ENCODE results near the gene CRTAC1.

CRTAC1 gene

DNA sequence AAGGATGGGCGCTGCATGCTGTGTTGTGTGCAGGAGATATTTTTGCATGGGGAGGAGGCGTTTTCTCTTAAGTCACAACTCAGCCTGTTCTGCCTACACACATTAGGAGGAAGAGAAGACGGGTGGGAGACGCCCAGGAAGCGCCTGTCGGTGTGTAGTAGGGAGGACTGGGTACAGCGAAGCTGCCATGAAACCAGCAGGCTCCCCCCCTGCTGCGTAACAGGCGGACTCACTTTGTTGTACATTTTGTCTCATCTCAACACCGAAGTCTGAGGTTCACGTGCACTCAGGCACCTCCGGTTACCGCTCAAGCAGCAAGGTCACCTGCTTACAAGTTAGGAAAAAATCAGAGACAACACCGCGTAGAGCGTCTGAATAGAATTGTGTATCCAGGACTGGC lies 56.3 kb downstream of the CRTAC1 start:
- DNase-seq, result no peak

DNA sequence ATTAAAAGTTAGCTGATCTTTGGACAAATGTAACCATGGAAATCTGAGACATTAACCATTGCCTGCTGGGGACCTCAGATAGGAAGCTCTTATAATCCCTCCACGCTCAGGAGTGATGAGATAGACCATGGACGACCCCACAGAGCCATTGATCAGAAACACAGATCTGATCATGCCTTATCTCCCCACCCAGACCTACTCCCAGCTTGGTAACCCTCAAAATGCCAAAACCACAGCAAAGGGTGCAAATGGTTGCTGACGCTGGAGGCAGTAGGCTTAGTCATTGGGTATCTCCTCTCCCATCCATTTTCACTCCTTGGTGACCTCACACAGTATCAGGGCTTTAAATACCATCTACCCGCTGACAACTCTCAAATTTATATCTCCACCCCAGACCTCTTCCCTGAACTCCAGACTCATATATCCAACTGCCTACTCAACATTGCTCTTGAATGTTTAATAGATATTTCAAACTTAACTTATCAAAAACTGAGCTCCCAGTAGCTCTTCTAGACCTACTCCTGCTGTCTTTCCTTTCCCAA lies 60.8 kb downstream of the CRTAC1 start:
- DNase-seq, result no peak

DNA sequence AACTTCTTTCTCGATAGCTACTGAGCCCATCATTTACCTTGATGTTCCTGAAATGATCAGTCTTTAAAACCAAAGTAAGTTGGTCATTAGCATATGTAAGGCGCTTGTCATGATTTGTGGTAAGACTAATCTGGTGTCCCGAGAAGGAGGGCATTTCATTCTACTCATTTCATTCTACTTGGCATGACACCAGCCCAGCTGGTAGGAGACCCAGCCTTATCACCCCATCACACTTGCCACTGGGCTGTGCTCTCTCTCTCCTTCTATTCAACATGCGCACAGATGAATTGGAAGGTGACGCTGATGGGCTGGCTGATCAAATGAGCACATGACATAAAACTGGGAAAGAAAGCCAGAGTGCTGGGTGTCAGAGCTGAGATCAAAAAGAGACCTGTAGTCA lies 65.7 kb downstream of the CRTAC1 start:
- no peak for DNase-seq

GRCh38 chr10:97961945-97962344 lies 68.5 kb downstream of the CRTAC1 start:
- DNase-seq, result no peak

DNA sequence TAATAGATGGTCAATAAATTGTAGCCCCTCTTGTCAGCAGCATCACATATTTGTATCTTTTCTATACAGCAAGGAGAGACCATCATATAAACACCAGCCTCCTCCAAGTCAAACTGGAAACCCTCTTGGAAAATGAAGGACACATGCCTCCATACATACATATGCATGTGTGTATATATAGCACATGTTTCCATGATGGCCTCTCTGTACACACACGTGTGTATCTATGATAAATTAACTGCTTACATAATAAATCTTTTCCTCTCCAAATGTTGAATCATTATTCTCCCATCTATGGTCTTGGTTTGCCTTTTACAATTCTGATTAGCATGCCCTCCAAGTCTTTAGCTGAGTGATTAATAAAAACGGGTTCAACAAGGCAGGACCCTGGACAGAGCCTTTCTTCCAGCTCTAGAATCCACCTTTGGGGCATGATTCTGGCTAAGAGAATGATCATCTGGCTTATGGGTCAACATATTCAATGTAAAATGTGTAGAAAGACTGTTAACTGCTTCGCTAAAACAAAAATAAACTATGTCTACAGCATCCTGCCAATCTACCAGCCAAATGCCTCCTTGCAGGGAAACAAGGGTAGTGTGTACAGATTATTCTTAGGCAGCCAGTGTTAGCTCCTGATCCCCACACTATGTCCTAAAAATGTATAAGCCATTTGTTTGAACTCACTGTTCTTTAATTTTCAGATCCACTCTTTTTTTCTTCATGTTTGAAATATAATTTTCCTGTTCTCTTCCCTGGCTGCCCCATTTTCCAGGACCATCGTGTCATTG lies 70.0 kb downstream of the CRTAC1 start:
- DNase-seq, result no peak

DNA sequence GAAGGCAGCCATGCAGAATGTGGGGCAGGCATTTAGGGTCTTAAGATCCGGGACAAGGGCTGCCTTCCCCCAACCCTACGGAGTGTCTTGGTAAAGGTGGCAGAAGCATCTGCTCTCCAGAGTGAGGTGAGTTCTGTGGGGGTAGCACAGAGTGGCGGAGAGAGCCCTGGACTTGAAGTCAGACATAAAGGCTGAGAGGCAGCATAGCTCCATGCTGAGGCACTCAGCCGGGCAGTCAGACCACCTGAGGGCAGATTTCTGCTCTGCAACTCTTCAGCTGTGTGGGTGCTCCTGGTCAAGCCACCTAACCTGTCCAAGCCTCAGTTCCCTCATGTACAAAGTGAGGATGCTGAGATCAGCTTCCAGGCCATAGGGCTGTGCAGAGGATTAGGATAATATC lies 81.0 kb downstream of the CRTAC1 start:
- no peak for DNase-seq

DNA sequence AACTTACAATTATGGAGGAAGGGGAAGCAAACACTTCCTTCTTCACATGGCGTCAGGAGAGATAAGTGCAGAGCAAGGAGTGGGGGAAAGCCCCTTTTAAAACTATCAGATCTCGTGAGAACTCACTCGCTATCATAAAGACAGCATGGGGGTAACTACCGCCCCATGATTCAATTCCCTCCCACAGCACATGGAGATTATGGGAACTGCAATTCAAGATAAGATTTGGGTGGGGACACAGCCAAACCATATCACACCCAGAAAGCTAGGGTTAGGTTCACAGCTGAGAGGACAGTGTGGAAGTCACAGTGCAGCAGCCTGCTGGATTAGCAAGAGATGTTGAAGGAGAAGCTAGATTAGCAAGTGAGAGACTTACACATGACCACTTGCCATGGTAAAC lies 81.6 kb downstream of the CRTAC1 start:
- DNase-seq, result no peak

DNA sequence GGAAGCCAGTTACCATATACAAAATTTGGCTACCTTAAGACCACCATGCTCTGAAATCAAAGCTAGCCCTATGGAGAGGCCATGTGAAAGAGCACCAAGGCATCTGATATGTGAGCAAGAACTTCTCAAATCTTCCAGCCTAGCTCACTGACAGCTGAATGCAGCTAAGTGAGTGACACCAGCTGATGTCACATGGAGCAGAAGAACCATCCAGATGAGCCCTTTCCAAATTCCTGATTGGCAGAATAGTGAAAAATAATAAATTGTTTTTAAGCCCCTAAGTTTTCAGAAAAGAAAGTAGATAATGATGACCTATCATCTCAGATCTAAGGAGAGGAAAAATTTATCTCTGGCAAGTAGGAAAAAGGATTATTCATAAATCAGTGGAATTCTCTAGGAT lies 85.6 kb downstream of the CRTAC1 start:
- DNase-seq, result no peak

DNA sequence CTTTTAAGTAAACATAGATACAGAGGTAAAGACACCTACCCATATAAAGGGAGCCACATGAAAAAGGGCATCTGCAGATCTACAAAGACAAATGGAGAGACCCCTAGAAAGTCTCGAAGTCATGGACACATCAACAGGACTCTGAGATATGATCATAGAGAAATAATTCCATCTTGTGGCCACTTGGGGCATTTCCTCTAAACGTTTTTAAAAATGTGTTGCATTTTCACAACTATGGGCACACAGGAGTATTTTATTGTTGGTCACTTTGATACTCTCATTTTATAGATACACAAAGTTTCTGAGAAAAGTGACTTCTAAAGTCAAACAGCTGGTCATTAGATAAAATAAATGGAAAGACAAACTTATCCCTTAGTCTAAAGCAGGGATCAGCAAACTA lies 87.1 kb downstream of the CRTAC1 start:
- no peak for DNase-seq

DNA sequence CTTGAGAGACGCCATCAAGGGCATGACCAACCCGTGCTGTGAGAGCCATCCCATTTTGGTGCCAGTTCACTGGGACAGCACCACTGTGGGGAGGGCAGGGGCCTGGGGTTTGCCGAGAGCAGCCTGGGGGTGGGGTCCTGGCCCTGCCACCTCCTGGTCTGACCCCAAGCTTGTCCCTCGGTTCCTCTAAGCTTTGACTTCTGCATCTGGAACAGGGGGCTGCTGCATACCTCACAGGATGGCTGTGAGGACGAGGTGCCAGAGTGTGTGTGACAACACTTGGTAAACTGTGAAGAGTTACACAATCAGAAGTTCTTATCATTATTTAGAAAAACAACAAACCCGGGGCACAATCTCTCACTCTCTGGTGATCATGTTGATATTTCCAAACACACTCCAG lies 89.9 kb downstream of the CRTAC1 start:
- no peak for DNase-seq

DNA sequence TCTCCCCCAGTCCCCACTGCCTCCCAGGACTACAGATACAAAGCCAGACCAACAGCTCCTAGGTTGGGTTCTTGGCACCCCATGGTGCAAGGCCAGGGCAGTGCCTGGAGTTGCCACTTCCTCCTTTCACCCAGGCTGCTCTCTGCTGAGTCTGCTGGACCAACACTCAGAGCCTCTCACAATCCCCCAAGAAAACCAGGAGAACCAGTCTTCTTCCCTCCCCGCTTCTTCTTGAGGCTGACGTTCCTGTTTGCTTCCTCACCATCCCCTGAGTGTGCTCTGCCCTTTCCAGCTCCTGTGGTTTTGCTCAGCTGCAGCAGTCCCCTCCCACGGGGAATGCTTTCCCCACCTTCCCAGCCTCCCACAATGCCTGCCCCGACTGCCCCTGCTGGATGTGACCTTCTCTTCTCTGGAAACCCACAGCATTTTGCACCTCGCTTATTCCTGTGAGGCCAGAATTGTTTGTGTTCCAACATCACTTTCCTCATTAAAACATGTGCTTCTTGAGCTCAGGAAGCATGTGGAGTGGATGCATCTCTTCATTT lies 90.9 kb downstream of the CRTAC1 start:
- DNase-seq, result no peak

DNA sequence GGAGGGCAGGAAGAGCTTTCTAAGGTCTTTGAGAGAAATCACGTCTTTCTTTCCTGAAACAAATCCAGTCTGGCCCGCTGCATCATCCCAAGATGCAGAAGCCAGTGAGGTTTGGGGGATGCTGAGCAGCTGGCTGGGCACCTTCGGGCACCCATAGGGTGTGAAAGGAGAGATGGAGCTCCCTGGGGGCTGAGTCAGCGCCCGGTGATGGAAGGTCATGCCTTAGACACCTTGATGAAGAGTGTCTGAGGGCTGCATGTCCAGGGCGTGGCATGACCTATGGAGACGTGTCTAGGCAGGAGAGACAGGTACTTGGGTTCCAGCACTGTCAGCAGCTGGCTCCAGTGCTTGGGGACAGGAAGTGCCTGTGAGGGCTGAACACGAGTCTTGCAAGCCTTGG lies 92.5 kb downstream of the CRTAC1 start:
- DNase-seq, result no peak

DNA sequence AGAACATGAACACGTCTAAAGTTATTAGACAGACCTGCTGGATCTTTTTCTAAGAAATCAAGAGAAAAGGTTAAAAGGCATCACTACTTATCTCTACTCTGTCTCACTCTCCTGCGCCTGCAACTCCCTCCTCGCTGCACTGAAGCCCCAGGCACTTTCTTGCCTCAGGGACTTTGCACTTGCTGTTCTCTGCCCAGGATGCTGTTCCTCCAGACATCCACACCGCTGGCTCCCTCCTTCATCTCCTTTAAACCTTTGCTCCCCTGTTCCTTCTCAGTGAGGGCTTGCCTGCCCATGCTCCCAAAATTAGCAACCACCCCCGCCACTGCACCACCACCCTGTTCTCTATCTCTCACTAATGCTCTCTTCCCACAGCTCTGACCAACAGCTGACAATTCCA lies 93.4 kb downstream of the CRTAC1 start:
- DNase-seq, result no peak

GRCh38 chr10:97936126-97936525 lies 94.3 kb downstream of the CRTAC1 start:
- no peak for DNase-seq

GRCh38 chr10:97932932-97933530 lies 97.4 kb downstream of the CRTAC1 start:
- DNase-seq, result no peak

- DNase-seq, result no peak
These were observed 99.4 kb downstream of the CRTAC1 start for GRCh38 chr10:97931041-97931440.

DNA sequence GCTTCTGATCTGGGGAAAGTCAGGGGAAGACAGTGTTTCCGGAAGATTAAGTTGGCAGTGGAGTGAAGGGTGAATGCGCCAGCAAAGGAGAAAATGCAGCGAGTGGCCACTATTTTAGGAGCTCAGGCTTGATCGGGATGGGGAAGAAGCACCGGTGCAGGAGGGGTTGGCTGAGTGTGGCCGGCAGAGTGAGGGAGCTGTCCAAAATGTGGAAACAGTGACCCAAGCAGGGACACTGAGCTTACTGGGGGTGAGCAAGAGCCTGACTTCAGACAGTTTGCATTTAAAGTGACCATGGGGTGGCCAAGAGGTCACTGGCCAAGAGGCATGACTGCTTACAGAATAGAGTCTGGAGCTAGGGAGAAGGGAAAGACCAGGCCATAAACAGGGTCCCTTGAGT lies 101.5 kb downstream of the CRTAC1 start:
- no peak for DNase-seq

DNA sequence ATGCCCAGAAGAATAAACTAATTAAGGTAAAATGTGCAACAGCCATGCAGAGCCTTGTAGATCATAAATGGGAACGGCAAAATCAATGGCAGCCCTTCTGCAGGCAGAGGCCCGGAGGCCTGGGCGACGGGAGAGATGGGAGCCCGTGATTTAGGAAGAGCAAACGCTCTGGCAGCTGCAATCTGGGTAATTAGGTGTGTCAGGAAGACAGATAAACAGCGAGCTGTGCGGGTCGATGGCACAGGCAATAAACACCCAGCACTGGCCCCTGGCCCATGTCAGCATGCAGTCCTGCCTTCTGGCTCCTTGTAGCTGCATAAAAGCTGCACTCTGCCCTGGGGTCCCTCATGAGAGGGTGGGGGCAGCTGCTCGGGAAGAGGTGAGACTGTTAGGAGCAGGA lies 102.8 kb downstream of the CRTAC1 start:
- no peak for DNase-seq

DNA sequence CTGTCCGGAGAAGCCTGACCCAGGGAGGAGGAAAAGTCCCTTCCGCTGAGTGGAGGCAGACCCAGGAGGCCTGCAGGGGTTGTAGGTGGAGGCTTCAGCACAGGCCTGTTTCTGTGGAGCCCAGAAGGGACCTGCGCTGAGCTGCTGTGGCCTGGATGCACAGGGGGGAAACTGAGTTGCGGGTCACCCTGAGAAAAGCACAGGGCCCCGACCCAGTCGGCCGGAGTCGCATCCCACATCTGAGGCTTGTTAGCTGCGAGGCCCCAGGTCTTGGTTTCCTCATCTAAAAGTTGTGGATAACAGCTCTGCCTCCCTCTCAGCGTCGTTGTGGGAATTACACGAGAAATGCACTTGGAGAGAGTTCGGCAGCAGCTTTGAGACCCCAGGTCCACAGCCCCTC lies 104.4 kb downstream of the CRTAC1 start:
- no peak for DNase-seq

DNA sequence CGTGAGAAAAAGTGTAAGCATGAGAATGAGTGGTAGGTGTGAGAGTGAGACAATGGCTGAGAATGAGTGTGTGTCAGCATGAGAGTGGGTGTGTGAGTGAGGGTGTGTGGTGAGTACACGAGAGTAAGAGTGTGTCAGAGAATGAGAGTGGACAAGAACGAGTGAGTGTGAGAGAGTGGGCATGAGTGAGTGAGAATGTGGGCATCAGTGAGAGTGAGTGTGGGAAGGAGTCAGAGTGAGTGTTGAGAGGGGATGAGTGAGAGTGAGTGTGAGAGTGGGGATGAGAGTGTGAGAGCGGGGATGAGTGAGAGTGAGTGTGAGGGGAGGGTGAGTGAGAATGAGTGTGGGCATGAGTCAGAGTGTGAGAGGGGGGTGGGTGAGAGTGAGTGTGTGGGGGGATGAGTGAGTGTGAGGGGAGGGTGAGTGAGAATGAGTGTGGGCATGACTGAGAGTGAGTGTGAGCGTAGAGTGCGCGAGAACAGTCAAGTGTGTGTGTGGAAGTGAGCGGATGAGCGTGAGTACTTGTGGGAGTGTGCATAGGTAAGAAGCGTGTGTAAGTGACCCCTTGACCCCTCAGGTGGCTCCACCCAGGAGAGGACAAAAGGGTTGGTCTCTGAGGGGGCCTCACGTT lies 105.0 kb downstream of the CRTAC1 start:
- no peak for DNase-seq

GRCh38 chr10:97924678-97925077 lies 105.7 kb downstream of the CRTAC1 start:
- DNase-seq, result no peak

DNA sequence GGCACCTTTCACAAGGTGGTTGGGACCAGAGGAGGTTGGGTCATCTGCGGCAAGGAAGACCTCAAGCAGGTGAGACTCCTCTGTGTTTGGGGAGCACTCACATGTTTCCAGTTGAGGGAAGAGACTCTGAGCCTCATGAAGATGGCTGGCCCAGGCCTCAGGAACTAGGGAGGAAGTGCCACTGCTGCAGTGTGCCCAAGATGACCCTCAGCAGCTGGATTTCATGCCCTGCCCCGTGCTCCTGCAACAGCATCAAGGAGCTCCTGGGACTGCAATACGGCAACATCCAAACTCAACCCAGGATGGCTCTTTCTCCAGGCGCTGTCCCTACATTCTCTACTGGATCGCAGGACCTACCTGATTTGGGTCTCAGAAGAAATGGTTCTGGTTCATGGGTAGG lies 106.9 kb downstream of the CRTAC1 start:
- no peak for DNase-seq

- DNase-seq, result no peak
These were observed 107.4 kb downstream of the CRTAC1 start for GRCh38 chr10:97923057-97923456.

Data from SW 1271 (cell line).